Measurements from ENCODE around the gene TRPM2. TPM values are rescaled to one million over a fixed set of nuclear protein-coding genes. Genes with fewer than 3 reads are reported as not detected.

The TRPM2 gene
- total and polyA plus RNA-seq, 2 of the 4 experiments (the other 2 are of a cell fraction) = not detected

DNA sequence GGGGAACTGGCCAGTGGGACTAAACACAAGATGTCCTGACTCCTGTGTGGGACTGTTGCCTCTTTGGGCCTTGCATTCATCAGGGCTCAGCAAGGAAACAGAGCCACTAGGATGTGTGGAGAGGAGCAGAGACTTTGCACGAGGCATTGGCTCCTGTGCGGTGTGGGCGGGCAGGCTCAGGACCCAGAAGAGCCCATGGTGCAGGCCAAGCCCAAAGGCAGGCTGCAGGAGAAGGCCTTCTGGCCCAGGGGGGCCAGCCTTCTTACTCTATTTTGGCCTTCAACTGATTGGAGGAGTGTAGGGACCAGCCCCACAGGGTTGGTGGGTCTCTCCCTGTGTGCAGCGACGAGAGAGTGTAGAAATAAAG, 125.4 kb downstream of the TRPM2 start:
- in situ Hi-C loops (cut with MboI; ENCODE audit: low sequenced_read_pairs) = no loop called here
- no peak overlapping the region for H4K5ac ChIP-seq (ENCODE audit: low read depth, low read length)
- no peaks in the 10 kb centered on the region for H3K36me3 ChIP-seq (ENCODE audit: control insufficient read depth, insufficient read depth, low read length)
- no peak overlapping the region for H3K18ac ChIP-seq (ENCODE audit: low read depth, low read length)
- H3K9me1 ChIP-seq (ENCODE audit: insufficient read depth, low read length) = no peaks in the 10 kb centered on the region
- no peaks in the 10 kb centered on the region for H3K79me1 ChIP-seq (ENCODE audit: low read depth in 1 of 2, low read length in 2 of 2)
- intact Hi-C loops (cut with micrococcal nuclease) = no loop called here
- H3K23ac ChIP-seq (ENCODE audit: low read depth, low read length) = no peak overlapping the region
- no peak overlapping the region for H3K27ac ChIP-seq (ENCODE audit: insufficient read depth, low read length)
- CTCF ChIA-PET = no interaction called here
- no peak overlapping the region for H2AK9ac ChIP-seq (replicated peaks; ENCODE audit: low read depth, low read length, poor library complexity)
- no peak overlapping the region for H2BK20ac ChIP-seq (ENCODE audit: low read depth, low read length)
- H2BK120ac ChIP-seq (ENCODE audit: low read depth, low read length) = no peak overlapping the region
- no peak overlapping the region for H2AFZ ChIP-seq (replicated peaks; ENCODE audit: low read length, poor library complexity)
- H3K14ac ChIP-seq (replicated peaks; ENCODE audit: low read depth, low read length) = no peak overlapping the region
- dilution Hi-C loops (cut with HindIII; ENCODE audit: low sequenced_read_pairs, unreplicated experiment) = no loop called here
- H3K4me1 ChIP-seq (ENCODE audit: control insufficient read depth, insufficient read depth, low read length) = no peaks in the 10 kb centered on the region
- no peak overlapping the region for H3K4me2 ChIP-seq (ENCODE audit: low read depth, low read length)
- peaks cover 12% of the 10 kb centered on the region for H3K27me3 ChIP-seq (ENCODE audit: control insufficient read depth, insufficient read depth, low read length)
- 70% methylated on average over 3 of the region's 5 CpGs; no CpG with 5 or more reads in 1 of the 2 experiments for WGBS, 2 experiments (ENCODE audit: extremely low coverage in 2 of 2, insufficient read length in 1 of 2)
- H3K4me3 ChIP-seq (ENCODE audit: insufficient read depth, low read depth, low read length) = no peak overlapping the region
- H3K56ac ChIP-seq (ENCODE audit: extremely low read depth, insufficient read depth, low read length) = no peak overlapping the region
- H2BK15ac ChIP-seq (ENCODE audit: low read depth, low read length) = no peak overlapping the region
- H3K9me3 ChIP-seq (ENCODE audit: control insufficient read depth, insufficient read depth, low read length) = no peaks in the 10 kb centered on the region
- no peak for DNase-seq
- H3K4ac ChIP-seq (ENCODE audit: low read depth, low read length) = no peak overlapping the region
- no peak overlapping the region for H2AK5ac ChIP-seq (ENCODE audit: low read depth, low read length)
- no TSS peak for BruUV-seq (replicated peaks)
- ATAC-seq (ENCODE audit: low read depth) = no peak
- H4K20me1 ChIP-seq (ENCODE audit: insufficient read depth, low read length) = no peaks in the 10 kb centered on the region
- no peak overlapping the region for H4K8ac ChIP-seq (ENCODE audit: low read depth in 2 of 2, low read length in 2 of 2)
- no peak for TF ChIP-seq NFE2L2 (IDR thresholded peaks at IDR 0.05; ENCODE audit: low read depth, low read length)
- TF ChIP-seq MAFK (IDR thresholded peaks at IDR 0.05; ENCODE audit: low read depth, low read length) = no peak
- TF ChIP-seq MXI1 (IDR thresholded peaks at IDR 0.05; ENCODE audit: borderline replicate concordance, low read depth, low read length) = no peak
- TF ChIP-seq SMC3 (IDR thresholded peaks at IDR 0.05; ENCODE audit: low read depth, low read length) = no peak
- TF ChIP-seq RAD21 (IDR thresholded peaks at IDR 0.05; ENCODE audit: low read length) = no peak
- no peak for TF ChIP-seq MAZ (IDR thresholded peaks at IDR 0.05; ENCODE audit: borderline replicate concordance, low read depth, low read length)
- TF ChIP-seq POLR2A (IDR thresholded peaks at IDR 0.05; ENCODE audit: low read depth, low read length) = no peak
- TF ChIP-seq RCOR1 (IDR thresholded peaks at IDR 0.05; ENCODE audit: insufficient replicate concordance, low read length) = no peak
- TF ChIP-seq, protein P1, sequence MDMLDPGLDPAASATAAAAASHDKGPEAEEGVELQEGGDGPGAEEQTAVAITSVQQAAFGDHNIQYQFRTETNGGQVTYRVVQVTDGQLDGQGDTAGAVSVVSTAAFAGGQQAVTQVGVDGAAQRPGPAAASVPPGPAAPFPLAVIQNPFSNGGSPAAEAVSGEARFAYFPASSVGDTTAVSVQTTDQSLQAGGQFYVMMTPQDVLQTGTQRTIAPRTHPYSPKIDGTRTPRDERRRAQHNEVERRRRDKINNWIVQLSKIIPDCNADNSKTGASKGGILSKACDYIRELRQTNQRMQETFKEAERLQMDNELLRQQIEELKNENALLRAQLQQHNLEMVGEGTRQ (IDR thresholded peaks at IDR 0.05; ENCODE audit: low read depth, low read length) = no peak
- TF ChIP-seq RFX5 (IDR thresholded peaks at IDR 0.05; ENCODE audit: low read depth, low read length) = no peak
- TF ChIP-seq ELK1 (IDR thresholded peaks at IDR 0.05; ENCODE audit: borderline replicate concordance, low read depth, low read length) = no peak
- TF ChIP-seq, protein P2, sequence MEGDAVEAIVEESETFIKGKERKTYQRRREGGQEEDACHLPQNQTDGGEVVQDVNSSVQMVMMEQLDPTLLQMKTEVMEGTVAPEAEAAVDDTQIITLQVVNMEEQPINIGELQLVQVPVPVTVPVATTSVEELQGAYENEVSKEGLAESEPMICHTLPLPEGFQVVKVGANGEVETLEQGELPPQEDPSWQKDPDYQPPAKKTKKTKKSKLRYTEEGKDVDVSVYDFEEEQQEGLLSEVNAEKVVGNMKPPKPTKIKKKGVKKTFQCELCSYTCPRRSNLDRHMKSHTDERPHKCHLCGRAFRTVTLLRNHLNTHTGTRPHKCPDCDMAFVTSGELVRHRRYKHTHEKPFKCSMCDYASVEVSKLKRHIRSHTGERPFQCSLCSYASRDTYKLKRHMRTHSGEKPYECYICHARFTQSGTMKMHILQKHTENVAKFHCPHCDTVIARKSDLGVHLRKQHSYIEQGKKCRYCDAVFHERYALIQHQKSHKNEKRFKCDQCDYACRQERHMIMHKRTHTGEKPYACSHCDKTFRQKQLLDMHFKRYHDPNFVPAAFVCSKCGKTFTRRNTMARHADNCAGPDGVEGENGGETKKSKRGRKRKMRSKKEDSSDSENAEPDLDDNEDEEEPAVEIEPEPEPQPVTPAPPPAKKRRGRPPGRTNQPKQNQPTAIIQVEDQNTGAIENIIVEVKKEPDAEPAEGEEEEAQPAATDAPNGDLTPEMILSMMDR (conservative IDR thresholded peaks at IDR 0.05; ENCODE audit: low read depth, low read length) = no peak
- TF ChIP-seq CEBPB (IDR thresholded peaks at IDR 0.05; ENCODE audit: low read depth, low read length) = no peak
- TF ChIP-seq CHD1 (IDR thresholded peaks at IDR 0.05; ENCODE audit: low read depth, low read length) = no peak
- TF ChIP-seq BHLHE40 (IDR thresholded peaks at IDR 0.05; ENCODE audit: low read depth, low read length) = no peak
- POLR2A ChIA-PET (ENCODE audit: unreplicated experiment) = no interaction called here
- H3K9ac ChIP-seq (ENCODE audit: low read depth, low read length) = no peak overlapping the region
- H4K91ac ChIP-seq (ENCODE audit: insufficient read depth, low read depth, low read length) = no peak overlapping the region
- no peak overlapping the region for H2BK5ac ChIP-seq (ENCODE audit: low read depth, low read length, poor library complexity, severe bottlenecking)

All from IMR-90 (cell line).